Right lobe of liver (tissue), 6 donors: ENCODE results near the gene SPTBN4. TPM values are rescaled to one million over a fixed set of nuclear protein-coding genes. Genes with fewer than 3 reads are reported as not detected.

Experiments used
- ATAC-seq, 4 donors: fragments of 200-7000 bp; cut with Tn5 transposase; one replicate each; pipeline ENCODE4 v1.9.1; 2020; ENCODE audit warnings: mild to moderate bottlenecking in 4 of 4, moderate library complexity in 4 of 4
- DNase-seq, 3 donors: peaks; one replicate each; pipeline ENCODE4 v3.0.0-alpha.2; 2020
- H3K27ac ChIP-seq, 3 donors: fragments of 200-600 bp; one replicate each; pipeline ENCODE4 v1.8.0; 2022
- H3K27me3 ChIP-seq, 2 donors: fragments of 200-600 bp; one replicate each; pipeline ENCODE4 v1.8.0; 2022
- H3K36me3 ChIP-seq, 4 donors: fragments of 200-600 bp; sonication (generic) in 1 of 4; one replicate each; pipeline versions ENCODE4 v1.5.1 to v1.8.0; 2017 to 2022; ENCODE audit warnings: control low read depth in 1 of 4
- H3K4me1 ChIP-seq, 4 donors: fragments of 200-600 bp; sonication (generic) in 1 of 4; one replicate each; pipeline versions ENCODE4 v1.5.1 to v1.8.0; 2017 to 2022; ENCODE audit warnings: control low read depth in 1 of 4
- H3K4me3 ChIP-seq, 3 donors: fragments of 200-600 bp; one replicate each; pipeline ENCODE4 v1.8.0; 2022
- H3K9me3 ChIP-seq, 4 donors: fragments of 200-600 bp; sonication (generic) in 1 of 4; one replicate each; pipeline versions ENCODE4 v1.5.1 to v1.8.0; 2017 to 2022; ENCODE audit warnings: control low read depth in 1 of 4
- CTCF ChIP-seq, 4 donors: fragments of 200-600 bp in 3 of 4; fragments of 450-650 bp in 1 of 4; IDR thresholded peaks; one replicate each; pipeline versions ENCODE4 v1.5.1 to v1.8.0; 2016 to 2022; ENCODE audit warnings: antibody characterized with exemption in 4 of 4, mild to moderate bottlenecking in 2 of 4
- POLR2A ChIP-seq: fragments of 450-650 bp; IDR thresholded peaks from one replicate; pipeline ENCODE4 v1.6.1; 2017; ENCODE audit warnings: antibody characterized with exemption, mild to moderate bottlenecking
- WGBS: methylation state at CpG from one replicate; pipeline ENCODE4 v1.1.6; 2018; ENCODE audit warnings: low coverage, low lambda C conversion rate; ENCODE audit not compliant: insufficient coverage; ENCODE audit errors: missing lambda C conversion rate; 5-methylcytosine and 5-hydroxymethylcytosine counted together
- intact Hi-C, 2 donors: fragments of 100-400 bp; cut with DNase I; formaldehyde crosslinking; loops; one replicate each; pipeline versions ENCODE4 v1.11.2 to v1.14.1; 2022
- total RNA-seq, 6 experiments: library from RNA; depleted of rRNA in 2 of 6; stranded (reverse); fragments of >200 nt in 2 of 6; fragmentation: NEBNext Ultra II Directional in 3 of 6; extraction: Animal tissue kit (Norgen Biotek cat#: 25700) in 3 of 6; gene quantifications; one replicate each; pipeline versions ENCODE4 v1.1.0 to v1.2.4, GENCODE V29; 2016 to 2023
- donor health status: DM: no; HTN: yes; CAD: no.
- donor health status: DM: no; HTN: no; CAD: no.
- donor health status: DM: no; HTN: no; CAD: no.
- donor health status: DM: no; HTN: yes; CAD: no.
- donor health status: DM: no; HTN: yes; CAD: no.

Gene SPTBN4
- total RNA-seq, 6 experiments from 2014 or later = 0.44 to 1.6 (median 0.65) TPM

DNA sequence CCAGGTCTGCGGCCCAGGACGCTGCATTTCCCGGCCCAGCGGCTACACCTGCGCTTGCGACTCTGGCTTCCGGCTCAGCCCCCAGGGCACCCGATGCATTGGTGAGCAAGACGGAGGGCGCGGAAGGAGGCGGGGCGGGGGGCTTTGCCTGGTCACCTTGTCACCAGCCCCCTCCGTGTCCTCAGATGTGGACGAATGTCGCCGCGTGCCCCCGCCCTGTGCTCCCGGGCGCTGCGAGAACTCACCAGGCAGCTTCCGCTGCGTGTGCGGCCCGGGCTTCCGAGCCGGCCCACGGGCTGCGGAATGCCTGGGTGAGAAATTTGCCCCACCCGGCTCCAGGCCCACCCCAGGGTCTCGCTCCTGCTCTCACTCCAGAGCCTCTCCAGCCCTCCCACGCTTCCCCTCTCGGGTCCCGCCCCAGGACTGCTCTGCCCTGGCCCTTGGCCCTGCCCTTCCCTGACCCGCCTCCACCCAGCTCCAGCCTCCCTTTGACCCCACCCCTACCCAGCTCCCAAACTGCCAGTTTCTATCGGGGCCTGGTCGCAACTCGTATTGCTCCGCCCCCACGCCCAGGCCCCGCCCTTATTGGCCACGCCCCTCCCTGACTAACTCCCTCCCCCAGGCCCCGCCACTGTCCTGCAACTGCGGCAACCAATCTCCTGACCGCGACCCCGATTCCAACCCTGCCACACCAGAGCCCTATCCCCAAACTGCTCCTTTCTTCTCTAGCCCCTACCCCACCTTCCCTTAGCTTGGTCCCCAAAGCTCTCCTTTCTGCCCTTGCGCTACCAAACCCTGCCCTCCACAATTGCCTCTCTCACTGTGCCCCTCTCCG is 143.0 kb downstream of the SPTBN4 start:
- peak; percentile 73 to 85 (median 76) for ATAC-seq
- intact Hi-C loops = no loop called here

GRCh38 chr19:40610396-40611064 is 143.7 kb downstream of the SPTBN4 start:
- Histone ChIP-seq H3K4me3 (peak overlapping the region in 2 of 3 donors; percentile 16 to 57), H3K36me3 (no peaks in the 10 kb centered on the region), H3K4me1 (peaks cover 0 to 15% (median 0%) of the 10 kb centered on the region in 4 donors), H3K27ac (no peak overlapping the region), H3K27me3 (peaks cover 0 to 3% of the 10 kb centered on the region in 2 donors), H3K9me3 (no peaks in the 10 kb centered on the region)
- 21% methylated on average over 29 of the region's 29 CpGs for WGBS
- TF ChIP-seq CTCF (IDR thresholded peaks at IDR 0.05) (no peak), POLR2A (no peak)
- DNase-seq (peak in 2 of 3 donors; percentile 65 to 76), ATAC-seq (peak in 3 of 4 donors; percentile 7 to 16 (median 13))
- intact Hi-C loops = no loop called here

More for the DNA sequence above, 143.0 kb downstream of the SPTBN4 start:
- H3K27me3 ChIP-seq = peaks cover 0 to 3% of the 10 kb centered on the region in 2 donors
- H3K4me1 ChIP-seq = peaks cover 0 to 23% (median 0%) of the 10 kb centered on the region in 4 donors
- no peaks in the 10 kb centered on the region for H3K36me3 ChIP-seq
- H3K9me3 ChIP-seq = no peaks in the 10 kb centered on the region
- WGBS = 3% methylated on average over 10 of the region's 50 CpGs
- no peak for TF ChIP-seq CTCF (IDR thresholded peaks at IDR 0.05)
- TF ChIP-seq POLR2A = peak; percentile 37
- H3K4me3 ChIP-seq = peak overlapping the region; percentile 35 to 57 (median 53)
- peak overlapping the region in 1 of 3 donors; percentile 29 for H3K27ac ChIP-seq
- DNase-seq = peak; percentile 91 to 93 (median 93)

DNA sequence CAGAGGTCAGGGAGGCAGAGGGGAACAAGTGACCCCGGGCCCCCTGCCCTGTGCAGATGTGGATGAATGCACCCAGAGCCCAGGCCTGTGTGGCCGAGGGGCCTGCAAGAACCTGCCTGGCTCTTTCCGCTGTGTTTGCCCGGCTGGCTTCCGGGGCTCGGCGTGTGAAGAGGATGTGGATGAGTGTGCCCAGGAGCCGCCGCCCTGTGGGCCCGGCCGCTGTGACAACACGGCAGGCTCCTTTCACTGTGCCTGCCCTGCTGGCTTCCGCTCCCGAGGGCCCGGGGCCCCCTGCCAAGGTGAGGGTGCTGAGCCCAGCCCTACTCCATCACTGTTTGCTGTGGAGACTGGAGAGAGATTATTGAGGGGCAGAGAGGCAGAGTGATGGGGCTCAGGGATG is 144.3 kb downstream of the SPTBN4 start:
- TF ChIP-seq POLR2A (no peak), CTCF (IDR thresholded peaks at IDR 0.05) (no peak)
- no peak overlapping the region for H3K27ac ChIP-seq
- peaks cover 0 to 3% of the 10 kb centered on the region in 2 donors for H3K27me3 ChIP-seq
- ATAC-seq (no peak), DNase-seq (no peak)
- WGBS = 96% methylated on average over 8 of the region's 15 CpGs
- H3K9me3 ChIP-seq = no peaks in the 10 kb centered on the region
- no peak overlapping the region for H3K4me3 ChIP-seq
- peaks cover 0 to 10% (median 0%) of the 10 kb centered on the region in 4 donors for H3K4me1 ChIP-seq
- H3K36me3 ChIP-seq = no peaks in the 10 kb centered on the region
- intact Hi-C loops = no loop called here

DNA sequence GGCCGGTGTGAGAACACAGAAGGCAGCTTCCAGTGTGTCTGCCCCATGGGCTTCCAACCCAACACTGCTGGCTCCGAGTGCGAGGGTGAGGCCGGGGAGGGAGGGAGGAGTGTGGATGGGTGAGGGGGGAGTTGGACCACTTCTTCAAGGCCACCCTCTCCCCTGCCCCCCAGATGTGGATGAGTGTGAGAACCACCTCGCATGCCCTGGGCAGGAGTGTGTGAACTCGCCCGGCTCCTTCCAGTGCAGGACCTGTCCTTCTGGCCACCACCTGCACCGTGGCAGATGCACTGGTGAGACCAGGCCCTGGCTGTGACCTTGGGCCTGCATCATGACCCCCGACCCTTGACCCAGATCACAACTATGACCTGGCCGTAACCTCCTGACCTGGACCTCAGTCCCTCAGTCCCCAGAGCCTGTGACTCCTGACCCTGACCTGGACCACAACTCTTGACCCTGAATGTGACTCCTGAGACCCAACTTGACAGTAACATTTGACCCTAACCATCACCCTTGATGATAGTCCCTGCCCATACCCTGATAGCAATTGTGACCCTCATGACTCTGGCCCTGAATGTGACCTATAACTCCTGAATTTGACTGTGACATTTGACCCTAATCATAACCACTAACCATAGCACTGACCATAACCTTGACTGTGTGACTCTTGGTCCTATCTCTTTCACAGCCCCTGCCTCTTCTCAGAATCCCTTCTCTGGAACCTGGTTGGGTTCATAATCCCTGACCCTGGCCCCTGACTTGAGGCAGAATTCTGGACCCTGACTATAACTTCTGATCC is 145.3 kb downstream of the SPTBN4 start:
- H3K4me1 ChIP-seq = peaks cover 0 to 10% (median 0%) of the 10 kb centered on the region in 4 donors
- intact Hi-C loops = no loop called here

More for the DNA sequence above, 145.3 kb downstream of the SPTBN4 start:
- no peaks in the 10 kb centered on the region for H3K36me3 ChIP-seq
- DNase-seq = no peak
- no peak overlapping the region for H3K4me3 ChIP-seq
- no peak for ATAC-seq
- WGBS = 100% methylated on average over 1 of the region's 10 CpGs
- no peak overlapping the region for H3K27ac ChIP-seq
- H3K9me3 ChIP-seq = no peaks in the 10 kb centered on the region
- H3K27me3 ChIP-seq = peaks cover 0 to 3% of the 10 kb centered on the region in 2 donors
- no peak for TF ChIP-seq POLR2A
- no peak for TF ChIP-seq CTCF (IDR thresholded peaks at IDR 0.05)
